IPS-NIHi7 (cell line): Measurements from ENCODE around the gene MSANTD1.

Source experiments
- DNase-seq: peaks from one replicate; pipeline ENCODE4 v3.0.0; 2012; ENCODE audit warnings: mixed read lengths; ENCODE audit errors: extremely low spot score

Gene MSANTD1

GRCh38 chr4:3302786-3303564 lies 54.0 kb downstream of the MSANTD1 start:
- DNase-seq: no peak

- no peak for DNase-seq
These were observed 54.5 kb downstream of the MSANTD1 start for GRCh38 chr4:3303565-3303824.

- DNase-seq: no peak
These were observed 55.2 kb downstream of the MSANTD1 start for GRCh38 chr4:3303923-3304710.

GRCh38 chr4:3304831-3305609 lies 56.1 kb downstream of the MSANTD1 start:
- DNase-seq: no peak

GRCh38 chr4:3305610-3306371 lies 56.8 kb downstream of the MSANTD1 start:
- no peak for DNase-seq
